Hematopoietic multipotent progenitor cell treated with erythropoietin and hydrocortisone succinate and interleukin-3 and kit ligand, for 6 days (in vitro differentiated cells): ENCODE measurements around the gene PML.
A peak's percentile ranks its signal among the peaks of the same experiment; 100 is the strongest.

ENCODE experiments used
- DNase-seq: peaks from one replicate; pipeline ENCODE4 v3.0.0-alpha.2; 2015

PML gene, protein sequence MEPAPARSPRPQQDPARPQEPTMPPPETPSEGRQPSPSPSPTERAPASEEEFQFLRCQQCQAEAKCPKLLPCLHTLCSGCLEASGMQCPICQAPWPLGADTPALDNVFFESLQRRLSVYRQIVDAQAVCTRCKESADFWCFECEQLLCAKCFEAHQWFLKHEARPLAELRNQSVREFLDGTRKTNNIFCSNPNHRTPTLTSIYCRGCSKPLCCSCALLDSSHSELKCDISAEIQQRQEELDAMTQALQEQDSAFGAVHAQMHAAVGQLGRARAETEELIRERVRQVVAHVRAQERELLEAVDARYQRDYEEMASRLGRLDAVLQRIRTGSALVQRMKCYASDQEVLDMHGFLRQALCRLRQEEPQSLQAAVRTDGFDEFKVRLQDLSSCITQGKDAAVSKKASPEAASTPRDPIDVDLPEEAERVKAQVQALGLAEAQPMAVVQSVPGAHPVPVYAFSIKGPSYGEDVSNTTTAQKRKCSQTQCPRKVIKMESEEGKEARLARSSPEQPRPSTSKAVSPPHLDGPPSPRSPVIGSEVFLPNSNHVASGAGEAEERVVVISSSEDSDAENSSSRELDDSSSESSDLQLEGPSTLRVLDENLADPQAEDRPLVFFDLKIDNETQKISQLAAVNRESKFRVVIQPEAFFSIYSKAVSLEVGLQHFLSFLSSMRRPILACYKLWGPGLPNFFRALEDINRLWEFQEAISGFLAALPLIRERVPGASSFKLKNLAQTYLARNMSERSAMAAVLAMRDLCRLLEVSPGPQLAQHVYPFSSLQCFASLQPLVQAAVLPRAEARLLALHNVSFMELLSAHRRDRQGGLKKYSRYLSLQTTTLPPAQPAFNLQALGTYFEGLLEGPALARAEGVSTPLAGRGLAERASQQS

DNA sequence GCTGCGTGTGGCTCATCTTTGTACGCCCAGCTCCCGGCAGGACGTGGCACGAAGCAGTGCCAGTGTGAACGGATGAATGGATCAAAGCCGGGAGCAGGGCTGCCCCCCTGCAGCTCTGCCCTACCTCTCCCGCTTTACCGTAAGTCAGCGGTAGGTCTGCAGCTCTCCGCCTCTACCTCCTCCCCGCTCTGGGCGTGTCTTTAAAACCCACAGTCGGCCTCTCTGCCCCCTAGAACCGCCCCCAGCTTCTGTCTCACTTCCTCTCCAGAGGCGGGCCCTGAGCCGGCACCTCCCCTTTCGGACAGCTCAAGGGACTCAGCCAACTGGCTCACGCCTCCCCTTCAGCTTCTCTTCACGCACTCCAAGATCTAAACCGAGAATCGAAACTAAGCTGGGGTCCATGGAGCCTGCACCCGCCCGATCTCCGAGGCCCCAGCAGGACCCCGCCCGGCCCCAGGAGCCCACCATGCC is at the start of gene PML:
TSS of gene PML (plus strand) at position 304 of the 471 bp plus-strand sequence. CDS start at position 401, 97 bp downstream.
- DNase-seq, result peak; percentile 100

DNA sequence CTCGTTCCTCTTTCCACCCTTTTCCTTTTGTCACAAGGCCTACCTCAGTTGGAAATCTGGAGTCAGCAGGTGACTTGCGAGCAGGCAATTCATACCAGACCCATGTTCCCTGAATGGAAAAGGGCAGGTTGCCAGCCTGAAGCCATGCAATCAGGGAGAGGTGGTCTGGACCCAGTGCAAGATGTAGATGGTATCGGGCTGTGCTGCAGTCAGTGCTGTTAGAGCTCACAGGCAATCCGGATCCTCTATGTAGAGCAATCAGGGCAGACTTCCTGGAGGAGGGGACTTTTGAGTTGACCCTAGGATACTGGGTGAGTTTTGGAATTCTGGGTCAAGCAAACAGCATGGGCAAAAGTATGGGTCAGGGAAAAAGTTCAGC is 49.4 kb upstream of the PML start:
- no peak for DNase-seq

DNA sequence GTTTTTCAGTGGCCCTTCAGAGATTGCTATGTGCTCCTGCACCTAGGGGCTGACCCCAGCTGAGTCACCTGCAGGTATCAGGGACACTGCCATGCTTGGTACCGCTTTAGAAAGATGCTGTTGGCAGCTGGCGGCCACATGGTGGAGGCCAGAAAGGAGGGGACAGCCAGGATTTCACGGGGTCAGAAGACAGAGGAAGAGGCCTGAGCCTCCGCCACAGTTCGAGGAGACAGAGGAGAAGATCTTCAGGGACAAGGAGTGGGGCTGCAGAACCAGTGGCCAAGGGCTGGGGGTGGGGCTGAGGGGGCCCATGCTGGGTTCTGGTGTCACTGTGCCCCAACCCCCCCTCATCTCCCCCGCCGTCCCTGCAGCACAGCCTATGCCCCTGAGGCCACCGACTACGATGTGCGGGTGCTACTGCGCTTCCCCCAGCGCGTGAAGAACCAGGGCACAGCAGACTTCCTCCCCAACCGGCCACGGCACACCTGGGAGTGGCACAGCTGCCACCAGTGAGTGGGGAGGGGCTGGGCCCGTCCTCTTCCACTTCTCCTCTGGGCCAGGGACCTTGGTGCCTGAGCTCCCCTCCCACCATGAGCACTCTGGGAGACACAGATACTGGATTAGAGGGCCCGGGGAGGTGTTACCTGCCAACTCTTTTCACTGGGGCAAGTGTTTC is 48.3 kb upstream of the PML start:
- DNase-seq, result no peak

DNA sequence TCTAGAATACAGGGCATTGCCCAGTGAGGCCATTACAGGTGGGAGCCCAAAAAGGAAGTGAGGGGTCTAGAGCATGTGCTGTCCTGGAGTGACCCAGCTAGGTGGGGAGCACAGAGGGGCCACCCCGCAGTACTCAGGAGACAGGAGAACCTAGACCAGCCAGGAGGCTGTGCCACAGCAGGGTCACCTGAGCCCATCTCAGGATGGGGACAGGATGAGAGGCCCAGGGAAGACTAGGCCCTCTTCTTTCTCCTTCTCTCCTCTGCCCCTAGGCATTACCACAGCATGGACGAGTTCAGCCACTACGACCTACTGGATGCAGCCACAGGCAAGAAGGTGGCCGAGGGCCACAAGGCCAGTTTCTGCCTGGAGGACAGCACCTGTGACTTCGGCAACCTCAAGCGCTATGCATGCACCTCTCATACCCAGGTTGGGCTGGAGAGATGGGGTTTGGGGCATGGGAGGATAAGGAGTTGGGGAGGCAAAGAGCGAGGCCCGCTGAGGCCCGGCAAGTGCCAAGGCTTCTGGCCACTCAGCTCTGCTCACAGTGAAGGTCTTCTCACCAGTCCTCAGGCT is 47.6 kb upstream of the PML start:
- no peak for DNase-seq

DNA sequence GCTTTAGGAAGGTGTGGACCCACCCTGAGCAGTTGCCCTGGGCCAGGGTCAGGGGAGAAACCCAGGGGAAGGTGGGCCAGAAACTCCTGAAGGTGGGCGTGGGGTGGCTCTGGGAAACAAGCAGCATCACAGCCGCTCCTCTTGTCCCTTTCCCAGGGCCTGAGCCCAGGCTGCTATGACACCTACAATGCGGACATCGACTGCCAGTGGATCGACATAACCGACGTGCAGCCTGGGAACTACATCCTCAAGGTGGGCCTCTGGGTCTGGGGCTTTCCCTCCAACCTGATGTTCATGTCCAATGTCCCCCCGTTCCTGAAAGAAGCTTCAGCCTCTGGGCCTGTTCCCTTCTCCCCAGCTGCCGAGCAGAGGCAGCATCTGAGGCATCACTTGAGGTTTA is 46.9 kb upstream of the PML start:
- DNase-seq, result no peak

DNA sequence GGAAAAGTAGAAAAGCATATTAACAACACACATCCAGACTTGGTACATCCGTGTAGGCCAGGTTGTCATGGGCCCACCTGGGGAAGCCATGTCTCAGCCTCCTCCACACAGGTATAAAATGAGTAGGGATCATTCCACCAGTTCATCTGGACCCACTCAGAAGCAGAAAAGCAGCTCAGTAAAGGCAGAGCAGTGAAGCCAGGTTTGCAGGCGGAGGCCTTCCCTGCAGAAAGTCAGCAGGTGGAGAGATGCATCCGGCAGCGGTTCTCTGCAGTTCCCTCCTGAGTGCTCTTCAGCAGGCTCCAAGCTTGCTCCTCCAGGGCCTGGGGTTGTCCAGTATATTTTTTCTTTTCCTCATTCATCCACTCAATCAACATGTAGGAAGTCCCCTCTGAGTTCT is 46.1 kb upstream of the PML start:
- no peak for DNase-seq

DNA sequence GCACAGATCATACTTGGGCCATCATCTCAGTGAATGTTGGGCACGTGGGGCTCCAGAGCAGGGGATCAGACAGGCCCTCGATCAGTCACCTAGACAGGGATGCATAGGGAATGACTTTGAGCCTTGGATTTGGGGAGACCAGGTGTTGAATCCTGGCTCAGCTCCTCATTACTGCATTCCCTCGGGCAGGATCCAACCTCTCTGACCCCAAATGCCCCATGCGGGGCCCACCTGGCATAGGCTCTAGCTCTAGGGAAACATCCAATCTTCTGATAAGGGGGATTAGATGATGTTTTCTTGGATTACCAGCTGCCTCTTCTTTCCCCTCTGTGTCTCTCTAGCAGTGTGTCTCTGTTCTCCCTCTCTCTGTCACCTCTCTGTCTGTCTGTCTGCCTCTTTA is 45.5 kb upstream of the PML start:
- DNase-seq, result no peak

DNA sequence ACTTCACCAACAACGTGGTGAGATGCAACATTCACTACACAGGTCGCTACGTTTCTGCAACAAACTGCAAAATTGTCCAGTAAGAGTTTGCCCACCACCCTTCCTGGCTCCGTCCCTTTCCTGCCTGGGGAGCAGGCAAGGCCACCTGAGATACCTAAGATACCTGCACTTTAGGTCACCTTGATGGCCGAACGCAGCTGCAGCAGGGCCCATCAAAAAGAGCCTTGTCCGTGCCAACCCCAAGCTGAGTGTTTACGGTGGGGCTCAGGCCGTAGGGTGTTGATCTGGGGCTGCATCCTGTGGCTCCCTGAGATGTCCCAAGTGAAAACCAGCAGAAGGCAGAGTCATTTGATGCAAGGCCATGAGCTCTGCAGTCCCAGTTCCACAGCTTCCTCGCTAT is 45.0 kb upstream of the PML start:
- no peak for DNase-seq

DNA sequence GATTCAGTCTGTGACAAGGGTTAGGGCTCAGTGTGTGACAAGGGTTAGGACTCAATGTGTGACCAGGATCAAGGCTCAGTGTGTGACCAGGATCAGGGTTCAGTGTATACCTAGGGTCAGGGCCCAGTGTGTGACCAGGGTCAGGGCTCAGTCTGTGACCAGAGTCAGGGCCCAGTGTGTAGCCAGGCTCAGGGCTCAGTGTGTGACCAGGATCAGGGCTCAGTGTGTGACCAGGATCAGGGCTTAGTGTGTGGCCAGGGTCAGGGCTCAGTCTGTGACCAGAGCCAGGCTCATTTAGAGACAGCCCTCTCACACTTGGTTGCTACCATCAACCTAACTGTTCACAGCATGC is 44.1 kb upstream of the PML start:
- DNase-seq, result no peak

DNA sequence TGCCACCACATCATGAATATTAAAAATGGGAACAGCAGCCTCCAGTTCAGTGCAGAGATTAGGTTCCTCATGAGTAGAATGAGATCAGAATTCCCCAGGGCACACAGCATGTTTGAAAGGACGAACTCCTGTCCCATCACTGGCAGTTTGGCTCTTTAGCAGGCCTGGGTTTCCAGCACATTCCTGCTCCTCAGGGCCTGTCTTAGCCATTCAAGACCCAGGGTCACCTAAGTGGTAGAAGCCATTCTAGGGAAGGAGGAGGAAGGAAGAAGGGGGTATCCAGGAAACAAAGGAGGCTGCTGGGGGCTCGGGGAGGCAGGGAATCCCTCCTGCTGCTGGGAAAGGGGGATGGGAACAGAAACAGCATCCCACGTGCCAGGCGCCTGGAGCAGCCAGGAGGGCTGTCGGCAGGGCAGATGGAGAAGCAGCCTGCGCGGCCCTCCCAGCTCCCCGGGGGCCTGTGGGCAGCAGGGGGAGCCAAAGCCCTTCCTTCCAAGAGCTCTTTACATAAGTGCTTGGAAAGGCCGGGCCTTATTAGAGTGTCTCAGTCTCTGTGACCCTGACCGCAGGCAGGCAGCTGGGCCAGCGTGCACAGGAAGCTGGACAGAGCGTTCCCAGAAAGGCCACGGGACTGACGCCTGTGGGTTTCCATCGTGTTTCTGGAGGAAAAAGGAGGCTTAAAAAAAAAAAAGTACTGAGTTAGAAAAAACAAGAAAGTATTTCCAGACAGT is 43.5 kb upstream of the PML start:
- peak; percentile 94 for DNase-seq

DNA sequence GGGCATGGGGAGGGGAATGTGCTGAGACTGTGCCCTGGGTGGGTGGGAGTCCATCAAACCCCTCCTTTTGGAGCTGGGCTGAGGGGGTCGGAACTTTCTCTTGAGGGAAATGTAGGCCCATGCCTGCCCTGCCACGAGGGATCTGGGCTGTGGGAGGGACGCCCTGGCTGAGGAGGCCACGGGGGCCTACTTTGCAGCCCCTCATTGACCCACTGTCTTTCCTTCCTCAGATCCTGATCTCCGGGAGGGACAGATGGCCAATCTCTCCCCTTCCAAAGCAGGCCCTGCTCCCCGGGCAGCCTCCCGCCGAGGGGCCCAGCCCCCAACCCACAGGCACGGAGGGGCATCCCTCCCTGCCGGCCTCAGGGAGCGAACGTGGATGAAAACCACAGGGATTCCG is 42.9 kb upstream of the PML start:
- DNase-seq, result no peak

DNA sequence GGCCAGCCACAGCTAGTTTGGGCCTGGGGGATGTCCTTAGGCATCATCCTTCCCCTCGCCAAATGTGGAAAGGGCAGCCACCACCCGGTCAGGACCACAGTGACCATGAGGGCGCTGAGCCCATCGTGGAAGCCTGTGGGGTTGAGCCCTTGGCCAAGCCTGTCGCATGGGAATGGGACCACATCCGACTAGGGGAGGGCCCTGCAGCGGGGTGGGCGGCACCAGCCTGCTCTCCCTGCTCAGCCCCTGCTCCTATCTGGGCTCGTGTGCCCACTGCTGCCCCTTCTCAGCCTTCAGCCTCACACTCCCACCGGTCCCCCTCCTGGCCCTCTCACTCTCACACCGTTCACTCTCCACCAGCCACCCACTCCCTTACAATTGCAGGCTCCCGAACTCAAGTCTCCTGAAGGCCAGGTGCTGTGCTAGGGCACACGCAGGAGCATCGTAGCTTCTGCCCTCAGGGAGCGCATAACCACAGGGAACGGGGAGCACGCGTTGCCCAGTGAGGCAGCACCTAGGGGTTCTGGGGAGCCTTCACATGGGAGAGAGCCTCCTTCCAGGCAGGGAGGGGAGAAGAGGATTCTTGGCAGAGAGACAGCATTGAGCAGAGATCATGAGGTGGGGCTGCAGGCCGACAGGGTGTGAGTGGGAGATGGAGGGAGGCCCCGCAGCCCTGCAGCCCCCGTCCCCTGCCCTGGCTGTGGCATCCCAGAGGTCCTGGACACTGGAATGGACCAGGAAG is 42.2 kb upstream of the PML start:
- no peak for DNase-seq

DNA sequence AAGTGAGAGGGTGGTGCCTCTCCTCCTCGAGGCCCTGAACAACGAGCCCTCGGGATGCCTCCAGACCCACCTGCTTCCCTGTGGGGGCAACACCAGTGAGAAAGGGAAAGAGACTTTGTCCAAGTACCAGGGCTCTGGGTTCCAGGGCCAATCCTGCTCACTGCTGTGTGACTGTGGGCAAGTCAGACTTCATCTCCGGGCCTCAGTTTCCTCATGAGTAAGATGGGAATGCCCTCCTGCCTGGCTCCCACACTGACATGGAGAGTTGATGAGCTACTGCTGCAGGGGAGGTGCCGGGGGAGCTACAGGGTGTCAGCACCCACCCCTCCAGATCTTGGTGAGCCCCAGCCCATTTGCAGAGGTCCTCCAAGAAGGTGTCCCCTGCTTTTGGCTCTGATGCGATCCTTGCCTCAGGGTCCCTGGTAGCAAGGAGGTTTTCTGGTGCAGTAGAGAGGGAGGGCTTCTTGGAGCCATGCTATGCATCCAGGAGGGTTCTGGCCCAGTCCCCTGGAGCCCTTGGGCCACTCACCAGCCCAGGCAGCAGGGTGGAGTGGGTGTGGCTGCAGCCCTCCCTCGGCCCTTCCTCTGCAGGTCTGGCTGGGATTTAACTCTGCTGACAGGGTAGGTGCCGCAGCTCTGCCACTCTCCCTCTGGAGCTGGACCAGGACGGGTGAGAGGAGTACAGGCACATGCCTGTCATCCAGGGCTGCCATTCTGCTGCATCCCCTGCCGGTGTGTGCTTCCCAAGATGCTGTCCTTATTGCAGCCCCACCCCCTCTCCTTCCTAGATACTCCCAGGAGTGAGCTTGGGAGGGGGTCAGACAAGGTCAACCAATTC is 41.4 kb upstream of the PML start:
- DNase-seq, result no peak

DNA sequence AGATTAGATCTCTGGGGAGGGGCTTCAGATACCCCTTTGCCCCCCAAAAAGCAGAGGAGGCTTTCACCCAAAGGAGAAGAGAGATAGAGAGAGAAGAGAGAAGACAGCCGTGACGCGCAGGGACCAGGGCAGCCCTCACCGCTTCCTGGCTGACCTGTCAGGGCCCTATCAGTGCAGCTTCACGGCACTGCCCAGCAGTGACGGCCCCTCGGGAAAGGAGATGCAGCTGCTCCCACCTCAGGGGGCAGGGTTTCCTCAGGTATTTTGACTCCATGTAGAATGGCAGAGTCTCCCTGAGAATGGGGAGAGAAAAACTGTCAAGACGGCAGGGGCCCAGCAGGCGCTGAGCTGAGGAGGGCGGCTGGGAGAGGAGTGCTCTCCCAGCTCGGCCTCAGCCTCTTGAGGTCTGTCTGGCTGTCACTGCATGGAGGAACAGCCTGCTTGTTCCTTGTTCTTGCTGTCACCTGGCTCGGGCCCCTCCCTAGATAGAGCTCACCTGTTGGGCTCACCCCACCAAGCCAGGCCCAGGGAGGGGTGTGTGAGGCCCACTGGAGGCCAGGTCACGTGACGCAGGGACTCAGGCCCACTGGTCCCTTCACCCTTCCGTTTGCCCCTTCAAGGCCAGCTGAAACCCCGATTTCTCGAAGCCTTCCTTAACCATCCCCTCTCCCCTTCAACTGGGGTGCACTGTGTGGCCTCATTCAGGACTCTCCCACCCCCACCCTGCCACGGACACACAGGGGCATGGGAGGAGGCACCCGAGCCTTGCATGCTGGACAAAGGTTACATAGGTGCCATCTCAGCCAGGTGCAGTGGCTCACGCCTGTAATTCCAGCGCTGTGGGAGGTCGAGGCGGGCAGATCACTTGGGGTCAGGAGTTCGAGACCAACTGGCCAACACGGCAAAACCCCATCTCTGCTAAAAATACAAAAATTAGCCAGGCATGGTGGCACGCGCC is 40.0 kb upstream of the PML start:
- DNase-seq, result no peak

DNA sequence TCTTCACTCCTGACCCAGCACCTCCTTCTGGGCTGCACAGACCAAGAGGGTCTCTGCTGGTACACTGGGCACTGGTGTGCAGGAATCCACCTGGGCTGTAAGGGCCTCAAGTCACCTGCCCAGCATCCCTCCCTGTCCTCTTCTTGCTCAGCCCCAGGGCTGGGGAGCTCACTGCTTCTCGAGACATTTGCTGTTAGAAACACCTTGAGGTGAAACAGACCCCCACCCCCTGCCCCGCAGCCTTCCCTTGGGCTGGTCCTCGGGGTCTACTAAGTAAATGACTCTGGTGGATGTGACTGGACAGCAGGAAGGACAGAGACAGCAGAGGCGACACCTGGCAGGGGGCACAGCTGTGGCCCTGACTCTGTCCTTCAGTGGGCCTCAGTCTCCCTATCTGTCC is 39.2 kb upstream of the PML start:
- no peak for DNase-seq

DNA sequence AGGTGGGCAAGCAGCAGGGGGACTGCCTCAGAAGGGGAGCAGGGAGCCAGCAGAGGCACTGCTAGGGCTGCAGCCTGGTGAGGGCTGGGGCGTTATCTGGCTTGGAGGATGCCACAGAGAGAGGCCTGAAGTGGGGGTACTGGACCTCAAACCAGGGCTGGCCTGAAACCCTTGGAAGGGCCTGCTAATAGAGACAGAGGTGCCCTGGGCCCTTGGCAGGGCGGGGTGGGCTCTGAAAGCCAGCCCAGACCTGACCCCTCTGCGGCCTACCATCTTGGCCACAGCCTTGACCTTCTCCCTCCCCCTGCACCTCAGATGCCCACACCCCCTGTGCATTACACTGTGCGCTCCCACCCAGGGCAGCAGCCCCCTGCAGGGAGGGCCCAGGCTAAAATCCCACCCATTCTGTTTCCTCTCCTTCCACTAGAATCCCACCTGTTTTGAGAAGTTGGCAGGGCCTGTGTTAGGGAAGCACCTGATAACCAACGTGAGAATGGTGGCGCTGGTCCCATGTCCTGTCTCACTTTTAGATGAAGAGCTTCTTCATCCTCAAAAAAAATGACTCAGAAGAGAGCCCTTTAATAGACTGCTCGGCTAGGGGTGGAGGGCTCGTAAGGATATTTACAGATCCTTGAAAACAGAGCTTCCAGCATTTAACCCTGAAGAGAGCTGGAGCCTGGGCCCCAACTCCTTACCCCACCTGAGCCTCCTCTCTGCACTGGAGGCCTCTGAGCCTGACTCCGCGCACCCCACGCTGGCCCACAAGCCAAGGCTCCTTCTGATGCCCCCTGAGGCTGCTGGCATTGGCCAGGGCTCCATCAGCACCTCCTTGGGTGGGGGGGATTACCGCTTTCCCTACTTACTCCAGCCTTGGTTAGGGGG is 38.4 kb upstream of the PML start:
- DNase-seq, result no peak

DNA sequence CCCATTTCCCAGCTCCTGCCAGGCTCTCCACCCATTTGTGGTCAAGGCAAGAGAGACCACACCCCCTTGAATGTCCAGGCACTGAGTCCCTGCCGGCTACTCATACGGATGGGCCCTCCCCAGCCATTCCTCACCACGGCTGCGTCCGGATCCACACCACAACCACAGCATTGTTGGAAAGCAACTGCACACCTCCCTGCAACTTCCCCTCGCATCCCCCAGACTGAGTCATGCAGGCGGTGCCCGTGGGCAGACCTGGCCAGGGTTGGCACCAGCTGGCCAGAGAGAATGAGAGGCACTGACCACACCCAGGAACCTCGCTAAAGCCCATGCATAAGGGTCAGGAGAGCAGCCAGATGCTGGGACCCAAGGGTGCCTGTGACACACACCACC is 37.8 kb upstream of the PML start:
- DNase-seq, result no peak

DNA sequence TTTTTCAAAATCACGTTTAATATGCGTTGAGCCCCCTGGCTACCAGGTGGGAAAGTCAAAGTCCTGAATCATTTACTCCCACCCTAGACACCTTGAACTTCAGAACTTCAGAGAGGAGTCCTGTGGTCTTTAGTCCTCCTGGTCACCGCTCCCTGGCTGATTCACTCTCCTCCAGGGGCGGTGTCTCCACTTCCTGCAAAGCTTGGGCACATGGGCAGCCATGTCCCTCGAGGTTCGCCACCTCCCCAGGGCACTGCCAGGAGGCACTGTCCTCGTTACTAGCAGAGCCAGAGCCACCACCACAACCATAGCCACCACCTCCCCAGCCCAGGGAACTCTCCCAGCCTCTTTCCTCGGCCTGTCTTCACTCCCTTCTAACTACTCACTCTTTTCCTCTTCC is 37.2 kb upstream of the PML start:
- DNase-seq, result no peak

DNA sequence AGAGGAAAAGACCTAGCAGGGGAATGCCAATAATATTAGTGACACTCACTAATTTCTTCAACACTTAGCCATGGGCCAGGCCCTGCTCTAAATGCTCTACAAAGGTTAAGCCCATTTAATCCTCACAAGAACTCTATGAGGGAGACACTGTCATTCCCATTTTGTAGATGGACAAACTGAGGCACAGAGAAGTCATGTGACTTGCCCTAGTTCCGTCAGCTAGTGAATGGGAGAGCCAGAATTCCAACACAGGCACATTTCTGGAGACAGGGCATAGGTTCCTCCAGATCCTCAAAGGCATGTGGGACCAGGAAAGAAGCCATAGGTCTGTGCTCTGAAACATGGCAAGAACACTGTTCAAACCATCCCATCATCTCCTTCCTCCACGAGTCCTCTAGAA is 36.7 kb upstream of the PML start:
- DNase-seq, result no peak
